GM12873 (cell line): ENCODE results near the gene DENND2A.

Source experiments
- CTCF ChIP-seq: IDR thresholded peaks from 2 replicates; pipeline ENCODE4 v1.5.1; 2012; ENCODE audit warnings: low read depth, mild to moderate bottlenecking, moderate library complexity, low read length, control low read depth; ENCODE audit not compliant: insufficient read depth; ENCODE audit errors: missing control alignments

Gene DENND2A

GRCh38 chr7:140537750-140538482 is 102.7 kb downstream of the DENND2A start:
- no peak for TF ChIP-seq CTCF

- no peak for TF ChIP-seq CTCF
Observed at GRCh38 chr7:140534743-140535142, 105.9 kb downstream of the DENND2A start.

- TF ChIP-seq CTCF = no peak
Observed at GRCh38 chr7:140533394-140533872, 107.2 kb downstream of the DENND2A start.

GRCh38 chr7:140526787-140527664 is 113.6 kb downstream of the DENND2A start:
- no peak for TF ChIP-seq CTCF

- TF ChIP-seq CTCF = no peak
Observed at GRCh38 chr7:140526214-140526613, 114.4 kb downstream of the DENND2A start.

GRCh38 chr7:140525743-140526142 is 114.9 kb downstream of the DENND2A start:
- no peak for TF ChIP-seq CTCF

- no peak for TF ChIP-seq CTCF
Observed at GRCh38 chr7:140521421-140521820, 119.2 kb downstream of the DENND2A start.
